GM18499 (cell line): ENCODE results near the gene TRIM69.
"Not testable (repeated sequence)": the region's sequence is repeated elsewhere in the genome, so short reads cannot be mapped to it uniquely, and the experiment has no call there.

ENCODE experiments used
- ATAC-seq: cut with Tn5 transposase; IDR thresholded peaks from one replicate; pipeline ENCODE4 v1.9.1; 2021; ENCODE audit warnings: moderate number of reproducible peaks; ENCODE audit not compliant: insufficient read depth, unreplicated experiment

The TRIM69 gene

GRCh38 chr15:44738340-44738984 lies 2.1 kb downstream of the TRIM69 start:
- ATAC-seq, result no peak

- ATAC-seq, result not testable (repeated sequence)
Measured at GRCh38 chr15:44739222-44739847, 3.0 kb downstream of the TRIM69 start.

GRCh38 chr15:44743454-44743853 lies 7.1 kb downstream of the TRIM69 start:
- not testable (repeated sequence) for ATAC-seq

GRCh38 chr15:44753345-44753744 lies 17.0 kb downstream of the TRIM69 start:
- no peak for ATAC-seq

DNA sequence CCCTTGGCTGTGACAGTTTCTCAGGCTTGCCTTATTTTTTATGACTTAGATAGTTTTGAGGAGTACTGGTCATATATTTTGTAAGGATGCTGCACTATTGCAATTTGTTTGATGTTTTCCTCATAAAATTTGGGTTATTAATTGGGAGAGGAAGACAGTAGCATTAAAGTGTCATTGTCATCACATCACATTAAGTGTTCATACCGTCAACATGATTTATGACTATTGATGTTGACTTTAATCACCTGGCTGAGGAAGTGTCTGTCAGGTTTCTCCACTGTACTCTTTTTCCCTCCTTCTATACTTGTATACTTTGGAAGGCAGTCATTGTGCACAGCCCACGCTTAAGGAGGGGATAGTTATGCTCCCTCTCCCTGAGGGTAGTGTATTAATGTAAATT lies 26.9 kb downstream of the TRIM69 start:
- no peak for ATAC-seq

- no peak for ATAC-seq
Measured at GRCh38 chr15:44763848-44764247, 27.5 kb downstream of the TRIM69 start.

- no peak for ATAC-seq
Measured at GRCh38 chr15:44765036-44765435, 28.7 kb downstream of the TRIM69 start.

- ATAC-seq, result no peak
Measured at GRCh38 chr15:44769521-44769920, 33.2 kb downstream of the TRIM69 start.

DNA sequence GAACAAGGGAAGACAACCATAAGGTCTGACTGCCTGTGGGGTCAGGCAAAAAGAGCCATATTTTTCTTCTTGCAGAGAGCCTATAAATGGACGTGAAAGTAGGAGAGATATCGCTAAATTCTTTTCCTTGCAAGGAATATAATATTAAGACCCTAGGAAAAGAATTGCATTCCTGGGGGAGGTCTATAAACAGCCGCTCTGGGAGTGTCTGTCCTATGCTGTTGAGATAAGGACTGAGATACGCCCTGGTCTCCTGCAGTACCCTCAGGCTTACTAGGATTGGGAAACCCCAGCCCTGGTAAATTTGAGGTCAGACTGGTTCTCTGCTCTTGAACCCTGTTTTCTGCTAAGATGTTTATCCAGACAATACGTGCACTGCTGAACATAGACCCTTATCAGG lies 34.4 kb downstream of the TRIM69 start:
- ATAC-seq, result not testable (repeated sequence)

GRCh38 chr15:44775953-44776352 lies 39.6 kb downstream of the TRIM69 start:
- ATAC-seq, result no peak

DNA sequence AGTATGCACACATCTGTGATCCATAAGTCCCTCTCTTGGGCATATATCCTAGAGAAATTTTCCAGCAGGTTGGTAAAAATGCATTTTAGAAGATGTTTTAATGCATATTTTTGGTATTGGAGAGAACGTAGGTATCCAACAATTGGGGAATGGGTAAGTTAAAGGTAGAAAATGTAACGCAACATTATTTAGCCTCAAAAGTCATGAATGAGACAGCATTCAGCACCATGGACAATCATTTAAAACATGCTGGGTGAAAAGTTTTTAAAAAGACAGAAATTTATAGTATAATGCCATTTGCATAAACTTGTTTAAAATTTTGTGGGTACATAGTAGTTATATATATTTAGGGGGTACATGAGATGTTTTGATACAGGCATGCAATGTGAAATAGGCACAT lies 43.4 kb downstream of the TRIM69 start:
- ATAC-seq, result no peak

DNA sequence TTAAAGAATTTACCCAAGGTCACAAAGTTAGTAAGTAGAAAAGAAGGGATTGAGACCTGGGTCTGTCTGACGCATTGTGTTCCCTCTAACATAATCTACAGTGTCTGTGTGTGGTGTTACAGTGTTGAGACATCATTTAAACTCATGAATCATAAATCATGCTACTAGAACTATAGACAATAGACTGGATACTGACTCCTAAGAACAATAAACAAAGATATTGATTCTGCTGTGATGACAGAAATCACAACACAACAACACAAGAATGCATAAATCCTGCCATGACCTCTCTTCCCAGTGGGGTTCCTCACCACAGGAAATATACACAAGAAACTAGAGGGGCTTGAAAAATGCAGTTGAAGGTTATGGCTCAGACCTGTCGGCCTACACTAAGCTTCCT lies 44.3 kb downstream of the TRIM69 start:
- no peak for ATAC-seq

- no peak for ATAC-seq
Measured at GRCh38 chr15:44781128-44781810, 44.9 kb downstream of the TRIM69 start.

- no peak for ATAC-seq
Measured at GRCh38 chr15:44782516-44782915, 46.2 kb downstream of the TRIM69 start.

DNA sequence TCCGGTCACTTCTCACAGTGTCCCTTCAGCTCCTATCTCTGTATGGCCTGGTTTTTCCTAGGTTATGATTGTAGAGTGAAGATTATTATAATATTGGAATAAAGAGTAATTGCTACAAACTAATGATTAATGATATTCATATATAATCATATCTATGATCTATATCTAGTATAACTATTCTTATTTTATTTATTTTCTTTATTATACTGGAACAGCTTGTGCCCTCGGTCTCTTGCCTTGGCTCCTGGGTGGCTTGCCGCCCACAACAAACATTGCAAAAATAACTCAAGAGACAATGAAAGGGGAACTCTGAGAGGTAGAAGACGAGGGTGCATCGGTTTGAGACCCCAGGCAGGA lies 48.6 kb downstream of the TRIM69 start:
- ATAC-seq, result not testable (repeated sequence)

DNA sequence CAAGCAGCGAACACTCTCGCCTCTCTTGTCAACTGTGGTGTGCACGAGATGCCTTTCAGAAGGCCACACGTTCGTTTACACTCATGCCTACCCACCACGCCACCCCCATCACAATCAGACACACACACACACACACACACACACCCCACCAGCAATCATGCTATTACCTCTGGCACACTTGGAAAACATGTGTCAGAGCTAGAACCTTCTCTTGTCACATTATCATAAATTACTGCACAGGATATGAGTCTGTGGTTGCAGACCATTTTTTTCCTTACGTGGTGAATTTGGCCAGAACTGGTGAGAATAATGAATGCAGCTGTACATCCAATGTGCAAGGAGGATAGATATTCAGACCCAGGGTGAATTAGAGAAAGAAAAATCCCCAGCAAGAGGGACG lies 52.4 kb downstream of the TRIM69 start:
- no peak for ATAC-seq

GRCh38 chr15:44790215-44790614 lies 53.9 kb downstream of the TRIM69 start:
- ATAC-seq, result no peak

- no peak for ATAC-seq
Measured at GRCh38 chr15:44790656-44791055, 54.3 kb downstream of the TRIM69 start.

DNA sequence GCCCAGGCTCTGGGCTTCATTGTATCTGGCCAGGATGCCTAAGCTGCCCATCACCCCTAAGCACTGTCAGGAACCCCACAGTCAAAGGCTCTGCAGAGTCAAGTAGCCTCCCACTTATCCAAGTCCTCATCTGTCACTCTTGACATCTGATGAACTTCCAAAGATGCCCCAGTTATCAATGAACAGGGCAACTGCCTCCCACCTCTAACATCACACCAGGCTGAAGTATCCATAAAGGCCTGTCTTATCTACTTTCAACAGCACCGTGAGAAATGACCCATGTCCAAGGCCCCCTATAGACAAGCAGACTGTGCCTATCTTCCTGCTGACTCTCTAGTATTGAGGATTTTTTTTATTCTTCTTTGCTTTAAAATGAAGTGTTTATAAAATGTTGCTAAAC lies 56.4 kb downstream of the TRIM69 start:
- ATAC-seq, result no peak

DNA sequence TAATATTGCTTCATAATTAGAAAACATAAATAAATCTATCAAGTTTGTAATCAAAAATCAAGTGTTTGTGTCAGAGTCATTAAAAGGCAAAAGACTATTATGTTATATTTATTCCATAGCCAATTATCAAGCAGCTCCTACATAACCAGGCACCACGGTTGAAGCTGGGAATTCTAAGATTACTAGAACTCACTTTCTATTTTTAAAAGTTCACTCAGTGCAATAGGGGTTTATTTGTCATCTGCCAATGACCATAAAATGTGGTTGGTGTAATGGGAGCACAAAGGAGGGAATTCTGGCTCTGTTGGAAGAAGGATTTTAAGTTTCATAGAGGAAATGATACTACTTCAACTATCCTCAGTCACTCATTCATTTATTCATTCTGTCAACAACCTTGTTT lies 57.7 kb downstream of the TRIM69 start:
- ATAC-seq, result no peak

DNA sequence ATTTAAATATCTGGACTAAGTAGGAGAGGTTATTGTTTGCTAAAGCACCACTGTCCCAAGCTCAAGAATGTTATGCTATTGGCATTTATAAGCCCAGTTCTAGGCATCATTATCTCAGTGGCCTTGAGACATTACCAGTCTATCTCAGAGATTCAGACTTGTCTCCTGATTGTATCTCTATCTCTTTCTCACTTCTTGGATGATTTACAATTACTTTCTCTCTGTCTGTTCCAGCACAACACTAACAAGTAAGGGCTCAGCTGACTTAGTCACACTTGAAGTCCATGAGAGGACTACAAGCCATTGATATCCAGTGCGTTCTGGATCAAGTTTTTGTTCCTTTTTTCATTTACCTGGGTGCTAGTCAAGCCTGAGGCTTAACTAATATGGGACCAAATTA lies 60.2 kb downstream of the TRIM69 start:
- no peak for ATAC-seq

- no peak for ATAC-seq
Measured at GRCh38 chr15:44798826-44799225, 62.5 kb downstream of the TRIM69 start.
